K562 (cell line): Measurements from ENCODE around the gene TANGO6. TPM values are rescaled to one million over a fixed set of nuclear protein-coding genes. Genes with fewer than 3 reads are reported as not detected.

ENCODE experiments used
- ATAC-seq: fragments of 200-7000 bp; cut with Tn5 transposase; 3 replicates; pipeline ENCODE4 v1.9.1; 2020; ENCODE audit warnings: moderate library complexity
- BruUV-seq: library from RNA; stranded (reverse); fragments of 400-500 nt; replicated peaks from 2 replicates; lab custom pipeline; 2021; lab: Mats Ljungman, UMichigan
- CTCF ChIA-PET: fragments of 300-600 bp; formaldehyde crosslinking; extraction: SDS; loops from one replicate; lab custom pipeline; 2021; ENCODE audit warnings: low intra/inter-chr PET ratio; lab: Yijun Ruan, JAX
- POLR2A ChIA-PET: fragments of 300-600, 350-650 bp; sonication (Branson Sonifier 250); formaldehyde crosslinking; extraction: SDS; loops from one replicate; lab custom pipeline; 2021; ENCODE audit warnings: antibody characterized with exemption, inconsistent platforms; lab: Yijun Ruan, JAX
- DNase-seq, 4 experiments: peaks; one replicate each; pipeline versions ENCODE4 v3.0.0 to v3.0.0-alpha.2; 2011 to 2018; ENCODE audit warnings: low spot score in 3 of 4, mixed read lengths in 3 of 4; ENCODE audit errors: extremely low read depth in 1 of 4
- FAIRE-seq: peaks from 2 replicates; lab custom pipeline; 2011; peaks lifted over from hg19 to GRCh38; lab: Jason Lieb, UNC
- H2AFZ ChIP-seq: 2 replicates; pipeline ENCODE4 v1.6.0; 2011; ENCODE audit warnings: low read depth, low read length, control low read depth, inconsistent platforms
- H3K27ac ChIP-seq: fragments of 200-600 bp; 3 replicates; pipeline ENCODE4 v1.8.0; 2011; ENCODE audit warnings: low read depth, mild to moderate bottlenecking, control low read depth, inconsistent platforms, low read length, moderate library complexity, mixed read lengths; ENCODE audit errors: extremely low read depth
- H3K27me3 ChIP-seq, 2 experiments: fragments of 300-600 bp in 1 of 2; 2 replicates in 1 of 2; 3 replicates in 1 of 2; pipeline versions ENCODE4 v1.6.0 to v1.8.0; 2011; ENCODE audit warnings: inconsistent platforms in 2 of 2, low read length in 2 of 2, mild to moderate bottlenecking in 1 of 2, mixed read lengths in 1 of 2, moderate library complexity in 1 of 2; ENCODE audit not compliant: control insufficient read depth in 2 of 2, insufficient read depth in 2 of 2
- H3K36me3 ChIP-seq: fragments of 300-600 bp; 3 replicates; pipeline ENCODE4 v1.8.0; 2011; ENCODE audit warnings: mild to moderate bottlenecking, low read length, inconsistent platforms; ENCODE audit not compliant: control insufficient read depth, insufficient read depth
- H3K4me1 ChIP-seq, 2 experiments: fragments of 200-600 bp in 1 of 2; replicated peaks in 1 of 2; 2 replicates in 1 of 2; 3 replicates in 1 of 2; pipeline versions ENCODE4 v1.5.1 to v1.8.0; 2011; ENCODE audit warnings: inconsistent platforms in 2 of 2, low read length in 2 of 2, mild to moderate bottlenecking in 1 of 2, mixed read lengths in 1 of 2, moderate library complexity in 1 of 2; ENCODE audit not compliant: control insufficient read depth in 2 of 2, insufficient read depth in 2 of 2
- H3K4me2 ChIP-seq: 2 replicates; pipeline ENCODE4 v1.6.1; 2011; ENCODE audit warnings: low read length, control low read depth, inconsistent platforms, mixed read lengths; ENCODE audit not compliant: insufficient read depth
- H3K4me3 ChIP-seq: fragments of 200-600 bp; sonication (generic), shearing (Covaris generic); 2 replicates; pipeline ENCODE4 v1.5.1; 2016; ENCODE audit warnings: control low read depth, inconsistent platforms
- H3K79me2 ChIP-seq: fragments of 200-600 bp; 3 replicates; pipeline ENCODE4 v1.8.0; 2011; ENCODE audit warnings: low read length, inconsistent platforms; ENCODE audit not compliant: control insufficient read depth, insufficient read depth
- H3K9ac ChIP-seq, 2 experiments: 2 replicates each; pipeline versions ENCODE4 v1.6.0 to v1.6.1; 2011; ENCODE audit warnings: low read depth in 2 of 2, low read length in 2 of 2, control low read depth in 1 of 2, inconsistent platforms in 1 of 2, mild to moderate bottlenecking in 1 of 2, mixed read lengths in 1 of 2; ENCODE audit not compliant: insufficient read depth in 1 of 2
- H3K9me1 ChIP-seq: one replicate; pipeline ENCODE4 v1.6.0; 2011; ENCODE audit warnings: inconsistent platforms, mild to moderate bottlenecking, low read length, moderate library complexity; ENCODE audit not compliant: control insufficient read depth, insufficient read depth
- H3K9me3 ChIP-seq: replicated peaks from 2 replicates; pipeline ENCODE4 v1.5.1; 2011; ENCODE audit warnings: low read depth, low read length, inconsistent platforms; ENCODE audit not compliant: control insufficient read depth, insufficient read depth
- H4K20me1 ChIP-seq: replicated peaks from 2 replicates; pipeline ENCODE4 v1.6.1; 2011; ENCODE audit warnings: low read length, inconsistent platforms, mixed read lengths; ENCODE audit not compliant: control insufficient read depth, insufficient read depth
- ATF1 ChIP-seq, 2 experiments: fragments of 450-650 bp in 1 of 2; IDR thresholded peaks; 2 replicates each; pipeline ENCODE4 v1.6.1; 2016; ENCODE audit warnings: missing compliant biosample characterization in 1 of 2, missing genetic modification characterization in 1 of 2
- CC2D1A ChIP-seq: fragments of 450-650 bp; IDR thresholded peaks from 2 replicates; pipeline ENCODE4 v1.6.1; 2017; ENCODE audit warnings: mild to moderate bottlenecking
- EP300 ChIP-seq: IDR thresholded peaks from 2 replicates; pipeline ENCODE4 v1.6.1; 2012; ENCODE audit warnings: low read length, improper control_type of control experiment
- FOSL1 ChIP-seq: fragments of 200-800 bp; sonication (Bioruptor generic); conservative IDR thresholded peaks from 2 replicates; pipeline ENCODE4 v1.6.1; 2016; ENCODE audit warnings: missing genetic modification characterization, missing compliant biosample characterization
- GTF2B ChIP-seq: IDR thresholded peaks from 2 replicates; pipeline ENCODE4 v1.6.1; 2011; ENCODE audit not compliant: insufficient read length; ENCODE audit errors: extremely low read depth
- ILK ChIP-seq: fragments of 450-650 bp; IDR thresholded peaks from 2 replicates; pipeline ENCODE4 v1.6.1; 2016; ENCODE audit warnings: missing genetic modification characterization, low read depth, mild to moderate bottlenecking, missing compliant biosample characterization, moderate library complexity, borderline replicate concordance
- LARP7 ChIP-seq: fragments of 450-650 bp; IDR thresholded peaks from 2 replicates; pipeline ENCODE4 v1.6.1; 2016
- MITF ChIP-seq: IDR thresholded peaks from 2 replicates; pipeline ENCODE4 v1.6.1; 2014; ENCODE audit warnings: antibody characterized with exemption
- NCOA4 ChIP-seq: fragments of 450-650 bp; IDR thresholded peaks from 2 replicates; pipeline ENCODE4 v1.6.1; 2018; ENCODE audit warnings: mild to moderate bottlenecking; ENCODE audit not compliant: partially characterized antibody
- NONO ChIP-seq, 2 experiments: fragments of 200-400 bp in 1 of 2; fragments of 450-650 bp in 1 of 2; formaldehyde crosslinking in 1 of 2; IDR thresholded peaks; 2 replicates each; pipeline ENCODE4 v1.6.1; 2017; ENCODE audit warnings: low read depth in 2 of 2, mild to moderate bottlenecking in 2 of 2, moderate library complexity in 2 of 2, low read length in 1 of 2
- NR4A1 ChIP-seq, 2 experiments: fragments of 250-450 bp in 1 of 2; fragments of 450-650 bp in 1 of 2; sonication (Bioruptor Pico) in 1 of 2; IDR thresholded peaks; 2 replicates each; pipeline versions ENCODE4 v1.4.0 to v1.6.1; 2016 to 2020; ENCODE audit warnings: mild to moderate bottlenecking in 2 of 2, missing compliant biosample characterization in 1 of 2, missing genetic modification characterization in 1 of 2, moderate library complexity in 1 of 2
- PHF8 ChIP-seq: fragments of 200-600 bp; sonication (generic); IDR thresholded peaks from 2 replicates; pipeline ENCODE4 v1.6.1; 2012; ENCODE audit warnings: mixed run types, mild to moderate bottlenecking, inconsistent platforms, low read length, moderate library complexity, borderline replicate concordance
- TCF7L2 ChIP-seq: fragments of 150-350 bp; IDR thresholded peaks from 2 replicates; pipeline ENCODE4 v1.6.1; 2016; ENCODE audit warnings: low read depth, mild to moderate bottlenecking, low read length, moderate library complexity
- ZNF197 ChIP-seq: fragments of 200-800 bp; sonication (Bioruptor generic); IDR thresholded peaks from 2 replicates; pipeline ENCODE4 v1.6.1; 2016; ENCODE audit warnings: low read depth, missing genetic modification characterization, missing compliant biosample characterization
- ZNF668 ChIP-seq: fragments of 250-450 bp; sonication (Bioruptor Pico); IDR thresholded peaks from 2 replicates; pipeline ENCODE4 v1.8.0; 2022; ENCODE audit warnings: mild to moderate bottlenecking, inconsistent platforms
- ZNF764 ChIP-seq: fragments of 250-450 bp; sonication (Bioruptor Pico); IDR thresholded peaks from 2 replicates; pipeline ENCODE4 v1.4.0; 2020; ENCODE audit warnings: low read depth, mild to moderate bottlenecking, moderate library complexity
- WGBS: fragments of 100-300 bp; shearing (Covaris generic); methylation state at CpG from one replicate; pipeline ENCODE4 v1.1.6; 2016; ENCODE audit warnings: low coverage, mixed read lengths; ENCODE audit not compliant: insufficient coverage; ENCODE audit errors: missing lambda C conversion rate; 5-methylcytosine and 5-hydroxymethylcytosine counted together
- in situ Hi-C: fragments of 300-500 bp; cut with MboI; formaldehyde crosslinking; loops from 4 replicates; pipeline ENCODE4 v1.15.0; 2018; ENCODE audit warnings: inconsistent platforms, mixed read lengths
- intact Hi-C: fragments of 100-400 bp; cut with micrococcal nuclease; formaldehyde crosslinking; loops from 2 replicates; pipeline ENCODE4 v1.14.2; 2022
- polyA plus RNA-seq, 8 experiments: library from polyadenylated mRNA; depleted of rRNA in 4 of 8; stranded (reverse) in 5 of 8; unstranded in 3 of 8; fragments of >200 nt; fragmentation: Nextera tagmentation in 2 of 8; fragmentation: Illumina TruSeq in 1 of 8; extraction: Ambion mirVana in 2 of 8; extraction: Trizol in 1 of 8; gene quantifications; 2 replicates each; pipeline versions ENCODE4 v1.2.1 to v1.2.3, GENCODE V29; 2011 to 2014; ENCODE audit warnings: inconsistent platforms in 1 of 8, missing spikeins in 1 of 8
- total RNA-seq, 7 experiments: library from RNA; depleted of rRNA in 6 of 7; stranded (reverse); fragments of >200 nt in 6 of 7; fragmentation: Illumina TruSeq in 2 of 7; extraction: Trizol in 2 of 7; gene quantifications; 2 replicates each; pipeline versions ENCODE4 v1.2.1 to v1.2.3, GENCODE V29; 2011 to 2021; ENCODE audit warnings: low replicate concordance in 1 of 7
- TF ChIP-seq, protein P1 (sequence below): fragments of 250-450 bp; sonication (Bioruptor Pico); IDR thresholded peaks from 2 replicates; pipeline ENCODE4 v1.4.0; 2020; ENCODE audit warnings: mild to moderate bottlenecking

TANGO6 gene
- total and polyA plus RNA-seq, 9 of the 15 experiments (the other 6 are each of a cell fraction or from before 2014, with no cell fraction given) = 1.6 to 15.2 (median 9.6) TPM

DNA sequence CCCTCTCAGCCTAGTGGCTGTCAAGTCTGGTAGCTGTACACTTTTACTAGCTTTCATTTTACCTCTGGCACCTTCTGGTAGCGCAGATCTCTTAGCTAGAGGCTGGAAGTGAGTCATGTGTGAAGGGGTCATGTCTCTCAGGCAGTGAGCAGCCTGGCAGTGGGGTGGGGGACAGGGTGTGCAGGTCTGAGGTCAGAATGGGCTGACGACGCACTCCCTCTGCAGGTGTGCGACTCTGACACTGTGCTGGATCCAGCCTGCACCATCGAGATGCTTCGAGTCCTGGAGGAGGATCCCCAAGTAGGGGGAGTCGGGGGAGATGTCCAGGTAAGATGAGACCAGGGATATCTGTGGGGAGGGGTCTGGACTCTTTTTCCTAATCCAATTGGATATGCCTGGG lies 269.9 kb downstream of the TANGO6 start:
- H3K4me2 ChIP-seq = no peak overlapping the region
- peak overlapping the region in 1 of 2 experiments; percentile 34; a peak in 1 of 4 replicates for H3K9ac ChIP-seq
- in situ Hi-C loops (loop anchor here (10.0 kb wide), 2 partner anchors 408 to 588 kb away; no protein-coding TSS in a partner anchor), intact Hi-C loops (loop anchor here (10.0 kb wide), 1 partner anchor 588 kb away; no protein-coding TSS in a partner anchor)
- 91% methylated on average over 7 of the region's 7 CpGs for WGBS
- BruUV-seq = no TSS peak
- H3K9me3 ChIP-seq = no peaks in the 10 kb centered on the region
- H4K20me1 ChIP-seq = 0 out of 2 replicates have a peak, but pooled peaks cover 10% of the 10 kb centered on the region
- H3K9me1 ChIP-seq = peaks cover 10% of the 10 kb centered on the region
- H3K4me1 ChIP-seq = peaks cover 7 to 20% of the 10 kb centered on the region in 2 experiments; a peak in 4 of 5 replicates
- H2AFZ ChIP-seq = no peak overlapping the region
- H3K4me3 ChIP-seq = no peak overlapping the region
- H3K27ac ChIP-seq = no peak overlapping the region
- H3K36me3 ChIP-seq = peaks cover 30% of the 10 kb centered on the region; the same call in 2 of the 3 replicates
- no peaks in the 10 kb centered on the region for H3K79me2 ChIP-seq
- CTCF ChIA-PET = interaction anchor here (0.7 kb wide), 1 partner anchor 211 kb away, joined by 3 read pairs; no protein-coding TSS in a partner anchor
- no peaks in the 10 kb centered on the region for H3K27me3 ChIP-seq
- POLR2A ChIA-PET = interaction anchor here (0.6 kb wide), 3 partner anchors 131 to 1709 kb away, joined by 3 to 4 read pairs (median 3); no protein-coding TSS in a partner anchor
- no peak for DNase-seq
- no peak for FAIRE-seq
- ATAC-seq = no peak; the same call in 2 of the 3 replicates
- TF ChIP-seq TCF7L2 (no peak), ILK (no peak), PHF8 (no peak), ATF1 (CRISPR knock-in tag; IDR thresholded peaks at IDR 0.05) (no peak), ATF1 (tag; IDR thresholded peaks at IDR 0.05) (no peak), EP300 (no peak), NR4A1 (CRISPR knock-in tag; IDR thresholded peaks at IDR 0.05) (no peak), NR4A1 (tag; IDR thresholded peaks at IDR 0.05) (no peak), ZNF764 (CRISPR knock-in tag) (no peak), ZNF197 (CRISPR knock-in tag) (no peak), MITF (no peak), FOSL1 (tag) (no peak), NONO (IDR thresholded peaks at IDR 0.05; ENCODE audit: low read depth in 2 of 2, low read length in 1 of 2) (no peak), GTF2B (no peak), LARP7 (no peak), CC2D1A (no peak), ZNF668 (CRISPR knock-in tag) (no peak), NCOA4 (no peak)
- TF ChIP-seq, protein P1, sequence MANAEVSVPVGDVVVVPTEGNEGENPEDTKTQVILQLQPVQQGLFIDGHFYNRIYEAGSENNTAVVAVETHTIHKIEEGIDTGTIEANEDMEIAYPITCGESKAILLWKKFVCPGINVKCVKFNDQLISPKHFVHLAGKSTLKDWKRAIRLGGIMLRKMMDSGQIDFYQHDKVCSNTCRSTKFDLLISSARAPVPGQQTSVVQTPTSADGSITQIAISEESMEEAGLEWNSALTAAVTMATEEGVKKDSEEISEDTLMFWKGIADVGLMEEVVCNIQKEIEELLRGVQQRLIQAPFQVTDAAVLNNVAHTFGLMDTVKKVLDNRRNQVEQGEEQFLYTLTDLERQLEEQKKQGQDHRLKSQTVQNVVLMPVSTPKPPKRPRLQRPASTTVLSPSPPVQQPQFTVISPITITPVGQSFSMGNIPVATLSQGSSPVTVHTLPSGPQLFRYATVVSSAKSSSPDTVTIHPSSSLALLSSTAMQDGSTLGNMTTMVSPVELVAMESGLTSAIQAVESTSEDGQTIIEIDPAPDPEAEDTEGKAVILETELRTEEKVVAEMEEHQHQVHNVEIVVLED (CRISPR knock-in tag) = no peak
